ENCODE results near the gene P2RY12. TPM values are rescaled to one million over a fixed set of nuclear protein-coding genes. Genes with fewer than 3 reads are reported as not detected.

The P2RY12 gene
- total RNA-seq, 2 experiments from 2014 or later = 0.19 TPM; not detected in 1

GRCh38 chr3:151362751-151363174 lies 21.8 kb downstream of the P2RY12 start:
- no peak for DNase-seq (ENCODE audit: low spot score)
- no peaks in the 10 kb centered on the region for H4K20me1 ChIP-seq (ENCODE audit: insufficient read depth, low read length)
- H3K9me2 ChIP-seq (ENCODE audit: insufficient read depth, low read length) = no peaks in the 10 kb centered on the region
- no peak overlapping the region for H3K27ac ChIP-seq (ENCODE audit: low read depth, low read length, poor library complexity, severe bottlenecking)
- no peak overlapping the region for H3K4me2 ChIP-seq (ENCODE audit: low read length)
- H3K79me2 ChIP-seq (ENCODE audit: insufficient read depth, low read depth, low read length) = no peaks in the 10 kb centered on the region
- TF ChIP-seq EZH2phosphoT487 (IDR thresholded peaks at IDR 0.05; ENCODE audit: borderline replicate concordance, low read depth, low read length) (no peak), CTCF (conservative IDR thresholded peaks at IDR 0.05; ENCODE audit: low read length) (no peak)
- no peak overlapping the region for H3K4me3 ChIP-seq (ENCODE audit: low read depth, low read length, poor library complexity, severe bottlenecking)
- H3K4me1 ChIP-seq (ENCODE audit: insufficient read depth, low read length, poor library complexity, severe bottlenecking) = no peaks in the 10 kb centered on the region
- peaks cover 2% of the 10 kb centered on the region; the same call in 1 of the 2 replicates for H3K36me3 ChIP-seq (ENCODE audit: insufficient read depth, low read length)
- no peak overlapping the region for H2AFZ ChIP-seq (ENCODE audit: low read length)
- ChIA-PET CTCF (ENCODE audit: unreplicated experiment) (no interaction called here), POLR2A (interaction anchor here (0.6 to 2.1 kb wide), 3 partner anchors 15 to 157 kb away, joined by 3 to 8 read pairs (median 6); no protein-coding TSS in a partner anchor)
- BruUV-seq (replicated peaks) = no TSS peak
- H3K9me3 ChIP-seq (ENCODE audit: low read length) = no peaks in the 10 kb centered on the region
- intact Hi-C loops (cut with micrococcal nuclease; ENCODE audit: unreplicated experiment) = no loop called here

- no peak overlapping the region for H3K27ac ChIP-seq (ENCODE audit: low read depth, low read length, poor library complexity, severe bottlenecking)
- no peak for TF ChIP-seq EZH2phosphoT487 (IDR thresholded peaks at IDR 0.05; ENCODE audit: borderline replicate concordance, low read depth, low read length)
- TF ChIP-seq CTCF (conservative IDR thresholded peaks at IDR 0.05; ENCODE audit: low read length) = no peak
- DNase-seq (ENCODE audit: low spot score) = no peak
- peaks cover 10% of the 10 kb centered on the region; the same call in 1 of the 2 replicates for H3K36me3 ChIP-seq (ENCODE audit: insufficient read depth, low read length)
- H3K9me3 ChIP-seq (ENCODE audit: low read length) = no peaks in the 10 kb centered on the region
- no peaks in the 10 kb centered on the region; the same call in 1 of the 2 replicates for H4K20me1 ChIP-seq (ENCODE audit: insufficient read depth, low read length)
- H3K4me1 ChIP-seq (ENCODE audit: insufficient read depth, low read length, poor library complexity, severe bottlenecking) = no peaks in the 10 kb centered on the region
- no peak overlapping the region for H3K4me2 ChIP-seq (ENCODE audit: low read length)
- intact Hi-C loops (cut with micrococcal nuclease; ENCODE audit: unreplicated experiment) = no loop called here
- ChIA-PET POLR2A (interaction anchor here (1.0 to 1.3 kb wide), 3 partner anchors 10 to 89 kb away, joined by 3 to 4 read pairs (median 3); no protein-coding TSS in a partner anchor), CTCF (ENCODE audit: unreplicated experiment) (no interaction called here)
- H3K4me3 ChIP-seq (ENCODE audit: low read depth, low read length, poor library complexity, severe bottlenecking) = no peak overlapping the region
- H3K79me2 ChIP-seq (ENCODE audit: insufficient read depth, low read depth, low read length) = no peaks in the 10 kb centered on the region
- BruUV-seq (replicated peaks) = no TSS peak
- no peaks in the 10 kb centered on the region for H3K9me2 ChIP-seq (ENCODE audit: insufficient read depth, low read length)
- no peak overlapping the region for H2AFZ ChIP-seq (ENCODE audit: low read length)
Observed at GRCh38 chr3:151357463-151357850, 27.1 kb downstream of the P2RY12 start.

GRCh38 chr3:151356794-151357462 lies 27.6 kb downstream of the P2RY12 start:
- no peak overlapping the region for H3K27ac ChIP-seq (ENCODE audit: low read depth, low read length, poor library complexity, severe bottlenecking)
- TF ChIP-seq EZH2phosphoT487 (IDR thresholded peaks at IDR 0.05; ENCODE audit: borderline replicate concordance, low read depth, low read length) = no peak
- TF ChIP-seq CTCF (conservative IDR thresholded peaks at IDR 0.05; ENCODE audit: low read length) = no peak

More at GRCh38 chr3:151356794-151357462, 27.6 kb downstream of the P2RY12 start:
- peaks cover 10% of the 10 kb centered on the region; the same call in 1 of the 2 replicates for H3K36me3 ChIP-seq (ENCODE audit: insufficient read depth, low read length)
- BruUV-seq (replicated peaks) = no TSS peak
- H3K79me2 ChIP-seq (ENCODE audit: insufficient read depth, low read depth, low read length) = no peaks in the 10 kb centered on the region
- no peak for DNase-seq (ENCODE audit: low spot score)
- intact Hi-C loops (cut with micrococcal nuclease; ENCODE audit: unreplicated experiment) = no loop called here
- no peak overlapping the region for H3K4me3 ChIP-seq (ENCODE audit: low read depth, low read length, poor library complexity, severe bottlenecking)
- no peak overlapping the region for H2AFZ ChIP-seq (ENCODE audit: low read length)
- H3K4me2 ChIP-seq (ENCODE audit: low read length) = no peak overlapping the region
- H3K9me3 ChIP-seq (ENCODE audit: low read length) = no peaks in the 10 kb centered on the region
- no peaks in the 10 kb centered on the region for H3K4me1 ChIP-seq (ENCODE audit: insufficient read depth, low read length, poor library complexity, severe bottlenecking)
- POLR2A ChIA-PET = interaction anchor here (1.1 to 1.3 kb wide), 2 partner anchors 10 to 89 kb away, joined by 3 to 4 read pairs; no protein-coding TSS in a partner anchor
- no peaks in the 10 kb centered on the region; the same call in 1 of the 2 replicates for H4K20me1 ChIP-seq (ENCODE audit: insufficient read depth, low read length)
- CTCF ChIA-PET (ENCODE audit: unreplicated experiment) = no interaction called here
- no peaks in the 10 kb centered on the region for H3K9me2 ChIP-seq (ENCODE audit: insufficient read depth, low read length)

All from OCI-LY7 (cell line).